GM18873 (cell line): Measurements from ENCODE around the gene NEDD4L.
A peak's percentile ranks its signal among the peaks of the same experiment; 100 is the strongest.

ENCODE experiments used
- ATAC-seq: cut with Tn5 transposase; IDR thresholded peaks from one replicate; pipeline ENCODE4 v1.9.1; 2021; ENCODE audit warnings: mild to moderate bottlenecking, moderate library complexity, moderate number of reproducible peaks; ENCODE audit not compliant: unreplicated experiment, low FRiP score

The NEDD4L gene

DNA sequence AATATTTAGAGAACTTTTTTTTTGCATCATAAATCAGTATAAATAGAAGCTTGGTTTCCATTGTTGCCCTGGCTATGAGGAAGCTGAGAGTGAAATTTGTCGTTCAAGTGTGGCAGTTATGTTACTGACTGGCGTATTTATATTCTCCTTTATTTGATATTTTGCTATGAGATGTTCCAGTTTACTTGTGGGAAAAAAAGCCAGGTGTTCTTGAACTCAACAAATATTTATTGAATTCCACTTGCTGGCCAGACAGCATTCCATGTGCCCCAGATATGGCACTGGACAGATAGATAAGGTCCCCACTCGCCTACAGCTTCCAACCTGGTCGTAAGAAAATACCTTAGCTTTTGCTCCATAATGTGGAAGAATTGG lies 44.7 kb downstream of the NEDD4L start:
- ATAC-seq, result no peak

DNA sequence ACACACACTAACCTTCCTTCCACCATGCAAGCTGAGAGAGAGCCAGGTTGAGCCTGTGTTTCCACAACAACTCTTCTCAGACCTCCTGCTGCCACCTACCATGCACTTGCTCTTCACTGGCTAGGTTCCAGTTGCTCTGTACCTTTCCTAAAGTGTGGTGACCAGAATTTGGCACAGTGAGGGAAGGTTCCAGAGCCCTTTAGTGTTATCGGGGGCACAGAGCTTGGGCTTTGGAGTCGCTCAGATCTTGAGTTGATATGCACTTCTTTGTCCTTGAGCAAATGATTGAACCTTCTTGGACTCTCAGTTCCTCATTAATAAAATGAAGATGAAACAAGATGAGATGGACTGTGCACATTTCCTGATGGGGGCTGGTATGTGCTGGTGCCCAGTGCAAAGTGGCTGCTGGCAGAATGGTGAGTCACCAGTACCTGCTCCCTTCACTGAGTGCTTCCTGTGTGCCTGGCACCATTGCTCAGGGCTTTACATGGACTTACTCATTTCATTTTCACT lies 47.1 kb downstream of the NEDD4L start:
- peak; percentile 95 for ATAC-seq

DNA sequence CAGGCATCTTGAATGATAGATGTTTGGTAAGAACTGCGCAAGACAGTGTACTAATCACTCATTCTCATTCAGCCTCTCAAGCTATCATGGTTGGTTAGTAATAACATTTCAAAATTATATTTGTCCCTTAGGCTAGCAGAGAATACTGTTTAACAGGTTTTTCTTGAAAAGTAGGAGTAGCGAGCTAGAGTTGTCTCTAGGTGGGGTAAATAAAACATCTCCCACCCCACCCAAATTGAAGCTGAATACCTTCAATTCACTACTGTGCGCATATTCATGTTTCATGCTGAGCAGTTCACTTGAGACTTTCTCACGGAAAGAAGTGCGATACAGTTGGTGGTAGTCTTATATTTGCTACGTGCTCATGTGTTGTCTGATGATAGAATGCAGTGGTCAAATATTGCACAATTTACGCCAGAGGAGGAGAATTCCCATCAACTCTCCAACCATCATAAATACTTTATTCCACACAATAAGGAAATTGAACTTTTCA lies 49.3 kb downstream of the NEDD4L start:
- no peak for ATAC-seq

GRCh38 chr18:58095222-58095621 lies 51.2 kb downstream of the NEDD4L start:
- no peak for ATAC-seq

- ATAC-seq, result no peak
Observed at GRCh38 chr18:58095655-58096054, 51.6 kb downstream of the NEDD4L start.

DNA sequence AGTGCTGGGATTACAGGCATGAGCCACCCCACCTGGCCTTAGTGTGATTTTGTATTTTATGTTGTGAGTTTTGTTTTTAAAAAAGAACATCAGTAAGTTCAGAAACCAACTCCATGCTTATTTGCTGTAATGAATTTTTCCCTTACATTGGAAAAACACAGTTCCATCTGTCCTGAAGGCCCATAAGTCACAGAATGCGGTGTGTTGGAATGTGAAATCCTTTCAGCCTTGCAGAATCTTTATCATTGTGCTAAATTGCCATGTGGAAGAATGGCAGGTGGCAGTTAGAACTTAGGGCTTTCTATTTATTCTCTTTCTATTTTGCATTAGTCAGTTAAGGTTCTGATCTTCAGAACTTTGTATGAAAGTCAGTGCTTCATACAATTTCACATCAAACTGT lies 52.6 kb downstream of the NEDD4L start:
- no peak for ATAC-seq

DNA sequence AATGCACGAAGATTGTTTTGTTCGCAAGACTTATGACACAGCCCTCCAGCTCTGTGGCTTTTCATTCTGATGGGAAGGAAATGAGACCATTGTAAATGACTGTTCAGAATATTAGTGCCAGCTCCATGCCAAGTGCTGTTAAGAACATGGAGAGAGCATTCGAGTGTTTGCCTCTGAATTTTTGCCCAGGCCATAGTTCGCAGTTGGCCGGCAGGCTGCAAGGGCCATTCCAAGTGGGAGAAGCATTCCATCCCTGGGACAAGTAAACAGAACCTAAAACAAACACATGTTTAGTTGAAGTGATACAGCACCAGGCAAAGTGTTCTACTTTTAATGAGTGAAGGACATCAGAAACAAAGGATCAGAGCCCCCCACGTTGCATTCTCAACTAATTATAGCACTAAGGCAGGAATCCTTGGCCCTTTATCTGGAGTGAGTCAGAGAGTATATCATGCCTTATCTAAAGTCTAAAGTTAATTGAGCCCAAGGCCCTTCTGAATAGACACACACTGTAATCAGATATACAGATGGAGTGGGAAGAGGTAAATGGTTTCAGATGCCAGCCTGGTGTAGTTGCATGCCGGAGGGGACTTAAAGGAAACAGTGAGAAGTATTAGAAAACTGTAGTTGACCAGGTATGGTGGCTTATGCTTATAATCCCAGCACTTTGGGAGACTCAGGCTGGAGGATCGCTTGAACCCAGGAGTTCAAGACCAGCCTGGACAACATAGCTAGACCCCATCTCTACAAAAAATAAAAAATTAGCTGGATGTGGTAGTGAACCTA lies 53.3 kb downstream of the NEDD4L start:
- no peak for ATAC-seq

DNA sequence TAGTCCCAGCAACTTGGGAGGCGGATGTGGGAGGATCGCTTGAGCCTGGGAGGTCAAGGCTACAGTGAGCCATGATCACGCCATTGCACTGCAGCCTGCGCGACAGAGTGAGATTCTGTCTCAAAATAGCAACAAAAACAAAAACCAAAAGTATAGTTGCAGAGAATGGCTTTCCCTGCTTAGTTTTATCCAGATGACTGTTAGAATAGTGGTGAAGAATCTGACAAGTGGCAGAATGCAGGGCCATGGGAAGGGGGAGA lies 53.8 kb downstream of the NEDD4L start:
- no peak for ATAC-seq

DNA sequence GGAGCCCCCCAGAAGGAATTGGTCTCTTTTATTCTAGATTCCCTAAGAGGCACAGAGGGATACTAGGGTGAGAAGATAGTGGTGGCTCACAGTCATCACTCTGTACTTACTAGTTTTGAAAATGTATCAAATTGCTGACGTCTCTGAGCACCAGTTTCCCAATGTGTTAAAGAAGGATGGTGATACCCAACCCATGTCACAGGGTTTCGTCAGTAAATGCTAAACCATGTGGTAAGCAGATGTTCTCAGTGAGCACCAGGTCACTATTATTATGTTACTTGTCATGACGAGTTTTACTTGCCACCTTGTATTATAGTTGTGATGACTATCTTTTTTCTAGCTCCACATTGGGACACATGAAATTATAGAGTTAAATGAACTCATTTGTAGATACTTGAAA lies 54.7 kb downstream of the NEDD4L start:
- ATAC-seq, result no peak

DNA sequence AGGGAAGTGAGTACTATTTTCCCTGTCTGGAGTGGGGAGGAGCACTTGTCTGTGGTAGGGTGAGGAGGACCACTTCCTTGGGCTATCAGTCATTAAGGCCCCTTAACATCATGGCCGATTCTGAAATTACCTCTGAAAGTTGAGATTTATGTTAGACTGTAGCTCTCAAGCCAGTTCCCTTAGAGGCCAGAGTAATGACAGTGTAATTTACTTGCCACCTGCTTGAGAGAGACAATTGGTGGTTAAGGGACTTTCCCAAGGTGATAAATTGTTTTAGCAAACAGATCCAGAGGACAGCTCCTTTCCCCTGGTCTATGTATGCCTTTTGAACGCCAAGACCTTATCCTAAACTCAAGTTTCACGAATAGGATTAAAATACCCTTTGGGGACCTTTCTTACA lies 56.1 kb downstream of the NEDD4L start:
- peak; percentile 41 for ATAC-seq

GRCh38 chr18:58101291-58101794 lies 57.3 kb downstream of the NEDD4L start:
- peak; percentile 48 for ATAC-seq

GRCh38 chr18:58102018-58102417 lies 58.0 kb downstream of the NEDD4L start:
- no peak for ATAC-seq

- no peak for ATAC-seq
Observed at GRCh38 chr18:58102875-58103274, 58.8 kb downstream of the NEDD4L start.

DNA sequence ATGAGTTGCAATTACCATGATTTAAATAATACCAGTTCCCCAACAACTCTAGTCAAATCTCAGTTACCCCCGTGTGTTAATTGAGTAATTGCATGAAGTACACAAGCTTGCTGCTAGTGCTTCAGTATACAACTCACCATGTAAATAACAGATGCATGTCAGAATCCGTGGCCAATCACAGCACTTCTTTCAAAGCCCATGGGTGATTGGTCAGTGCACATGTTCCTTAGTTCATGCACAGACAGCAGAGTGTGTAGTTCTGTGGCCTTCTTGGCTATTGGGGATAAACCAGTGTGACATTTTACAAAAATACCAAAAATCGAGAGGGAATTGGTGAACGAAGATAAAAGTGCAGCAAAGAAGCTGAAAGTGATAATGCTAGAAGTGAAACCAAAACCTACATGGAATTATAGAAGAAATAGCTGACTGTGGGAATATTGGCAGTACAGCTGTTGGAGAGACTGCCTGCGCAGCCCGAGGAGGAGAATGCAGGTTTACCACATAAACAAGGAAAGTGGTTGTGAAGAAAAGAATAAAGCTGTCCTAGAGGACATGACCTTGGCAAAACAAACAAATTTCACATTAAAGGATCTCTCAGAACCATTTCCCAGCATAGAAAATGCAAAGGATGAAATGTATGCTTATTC lies 59.4 kb downstream of the NEDD4L start:
- ATAC-seq, result no peak

DNA sequence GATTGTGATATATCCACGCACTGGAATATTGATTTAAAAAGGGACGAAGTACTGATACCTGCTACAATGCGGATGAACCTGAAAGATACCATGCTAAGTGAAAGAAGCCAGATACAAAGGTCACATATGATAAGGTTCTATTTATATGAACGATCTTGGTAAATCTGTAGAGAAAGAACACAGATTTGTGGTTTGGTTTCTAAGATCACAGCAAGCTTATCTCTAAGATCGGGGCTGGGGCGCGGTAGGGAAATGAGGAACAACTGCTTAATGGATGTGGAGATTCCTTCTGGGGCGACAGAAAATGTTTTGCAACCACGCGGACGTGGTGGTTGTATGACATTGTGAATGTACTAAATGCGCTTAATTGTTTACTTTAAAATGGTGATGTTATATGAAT lies 60.1 kb downstream of the NEDD4L start:
- no peak for ATAC-seq

- ATAC-seq, result no peak
Observed at GRCh38 chr18:58105206-58105887, 61.3 kb downstream of the NEDD4L start.

DNA sequence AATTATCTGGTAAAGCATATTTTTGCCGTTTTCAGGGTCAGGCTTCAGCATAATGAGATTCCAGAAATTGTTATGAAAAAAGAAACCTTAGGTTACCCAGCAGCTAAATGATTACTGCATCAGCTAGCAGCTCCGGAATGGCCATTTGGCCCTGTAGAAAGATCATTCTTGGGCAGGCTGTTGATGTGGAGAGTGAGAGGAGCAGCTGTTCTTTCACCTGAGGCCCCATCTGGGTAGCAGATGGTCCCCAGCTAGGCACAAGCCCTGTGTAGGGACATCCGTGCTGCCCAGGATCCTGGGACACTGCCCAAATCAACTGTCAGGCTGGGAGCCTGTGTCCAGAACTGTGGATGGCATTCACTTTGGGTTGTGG lies 61.8 kb downstream of the NEDD4L start:
- no peak for ATAC-seq

- no peak for ATAC-seq
Observed at GRCh38 chr18:58106289-58107070, 62.5 kb downstream of the NEDD4L start.

GRCh38 chr18:58109256-58109655 lies 65.2 kb downstream of the NEDD4L start:
- no peak for ATAC-seq

DNA sequence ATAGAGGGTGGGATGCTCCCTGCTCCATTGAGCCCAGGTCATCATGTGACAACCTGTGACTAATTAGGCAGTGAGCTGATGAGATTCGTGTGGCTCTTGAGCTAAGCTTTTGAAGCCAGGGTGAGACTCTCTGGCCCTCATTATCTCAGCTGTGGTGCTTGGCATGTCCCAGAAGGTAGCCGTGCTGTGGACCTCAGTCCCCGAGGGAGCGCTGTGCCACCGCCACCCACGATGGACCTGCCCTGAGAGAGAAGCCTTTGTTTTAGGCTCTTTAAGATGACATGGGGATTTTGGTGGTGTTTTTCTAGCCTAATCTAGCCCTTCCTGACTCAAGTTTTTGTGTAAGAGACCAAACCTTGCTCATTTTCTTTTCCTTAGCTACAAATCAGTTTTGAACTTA lies 66.4 kb downstream of the NEDD4L start:
- ATAC-seq, result no peak

DNA sequence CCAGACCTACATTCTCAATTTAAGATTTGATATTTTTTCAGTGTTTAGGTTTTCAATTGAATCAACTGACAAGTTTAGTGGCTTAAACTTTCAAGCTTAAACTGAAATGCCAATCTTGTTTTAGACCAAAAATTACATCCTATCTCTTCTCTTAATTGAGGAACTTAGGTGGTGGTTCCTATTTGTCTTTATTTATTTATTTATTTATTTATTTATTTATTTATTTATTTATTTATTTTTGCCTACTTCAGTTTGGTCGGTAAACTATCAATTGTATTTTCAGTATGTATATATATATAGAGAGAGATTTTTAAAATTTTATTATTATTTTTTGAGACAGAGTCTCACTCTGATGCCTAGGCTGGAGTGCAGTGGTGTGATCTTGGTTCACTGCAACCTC lies 68.1 kb downstream of the NEDD4L start:
- no peak for ATAC-seq
